Fibroblast of skin of scalp (primary cell): ENCODE measurements around the gene RPL36AL.
"Not testable (repeated sequence)": the region's sequence is repeated elsewhere in the genome, so short reads cannot be mapped to it uniquely, and the experiment has no call there.

Experiments used
- DNase-seq: peaks from one replicate; pipeline ENCODE4 v3.0.0-alpha.2; 2013

Gene RPL36AL

DNA sequence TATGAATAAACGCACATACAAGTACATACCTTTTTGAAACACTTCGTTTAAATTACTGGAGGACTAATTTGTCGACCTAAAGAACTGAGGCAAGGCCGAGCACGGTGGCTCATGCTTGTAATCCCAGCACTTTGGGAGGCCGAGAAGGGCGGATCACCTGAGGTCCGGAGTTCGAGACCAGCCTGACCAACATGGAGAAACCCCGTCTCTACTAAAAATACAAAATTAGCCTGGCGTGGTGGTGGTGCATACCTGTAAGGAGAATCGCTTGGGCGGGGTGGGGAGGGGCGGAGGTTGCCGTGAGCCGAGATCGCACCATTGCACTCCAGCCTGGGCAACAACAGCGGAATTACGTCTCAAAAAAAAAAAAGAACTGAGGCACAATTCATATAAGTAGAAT, 1.2 kb downstream of the RPL36AL start:
- DNase-seq = not testable (repeated sequence)

DNA sequence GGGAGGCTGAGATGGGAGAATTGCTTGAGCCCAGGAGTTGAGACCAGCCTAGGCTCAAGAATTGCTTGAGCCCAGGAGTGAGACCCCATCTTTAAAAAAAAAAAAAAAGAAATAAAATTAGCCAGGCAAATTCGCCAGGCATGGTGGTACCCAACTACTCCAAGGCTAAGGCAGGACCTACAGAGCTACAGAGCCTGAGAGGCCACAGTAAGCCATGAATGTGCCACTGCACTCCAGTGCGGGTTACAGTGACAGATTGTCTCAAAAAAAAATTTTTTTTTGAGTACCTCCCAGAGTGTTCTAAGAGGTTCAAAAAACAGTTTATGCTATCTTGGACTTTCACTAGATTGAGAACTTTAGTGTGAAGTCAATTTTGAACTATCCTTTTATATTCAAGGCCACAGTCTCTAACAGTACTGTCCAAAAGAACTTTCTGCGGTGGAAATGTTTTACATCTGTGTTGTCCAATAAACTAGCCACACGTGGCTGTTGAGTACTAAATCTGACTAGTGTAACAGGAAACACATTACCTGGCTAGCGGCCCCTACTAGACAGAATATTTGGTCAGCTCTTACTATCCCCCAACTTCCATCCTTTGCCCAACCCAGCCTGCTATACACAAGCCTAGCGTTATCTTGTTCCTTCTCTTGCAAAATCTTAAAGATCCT, 2.4 kb downstream of the RPL36AL start:
- DNase-seq = no peak

DNA sequence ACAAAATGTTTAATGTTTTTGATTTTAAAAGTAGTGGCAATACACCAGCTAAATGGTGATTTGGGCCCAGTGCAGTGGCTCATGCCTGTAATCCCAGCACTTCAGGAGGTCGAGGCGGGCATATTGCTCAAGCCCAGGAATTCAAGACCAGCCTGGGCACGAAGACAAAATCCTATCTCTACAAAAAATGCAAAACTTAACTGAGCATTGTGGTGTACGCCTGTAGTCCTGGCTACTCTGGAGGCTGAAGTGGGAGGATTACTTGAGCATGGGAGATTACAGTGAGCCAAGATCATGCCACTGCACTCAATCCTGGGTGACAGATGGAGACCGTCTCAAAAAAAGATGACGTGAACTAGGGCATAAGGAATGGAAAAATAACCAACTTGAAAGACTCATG, 4.7 kb downstream of the RPL36AL start:
- no peak for DNase-seq

DNA sequence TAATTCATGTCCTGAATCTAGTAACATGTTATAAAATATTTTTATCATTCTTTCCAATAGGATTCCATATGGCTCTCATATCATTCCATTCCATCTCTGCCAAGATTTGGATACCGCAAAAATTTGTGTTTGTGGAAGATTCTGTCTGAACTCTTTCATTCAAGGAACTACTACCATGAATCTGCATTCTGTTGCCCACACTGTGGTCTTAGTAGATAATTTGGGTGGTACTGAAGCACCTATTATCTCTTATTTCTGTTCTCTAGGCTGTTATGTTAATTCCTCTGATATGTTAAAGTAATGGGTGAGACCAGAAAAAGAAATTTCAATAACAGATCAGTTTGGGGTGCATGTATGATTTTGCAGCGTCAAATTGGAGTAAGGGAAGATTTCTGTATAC, 6.2 kb downstream of the RPL36AL start:
- peak; percentile 41 for DNase-seq

DNA sequence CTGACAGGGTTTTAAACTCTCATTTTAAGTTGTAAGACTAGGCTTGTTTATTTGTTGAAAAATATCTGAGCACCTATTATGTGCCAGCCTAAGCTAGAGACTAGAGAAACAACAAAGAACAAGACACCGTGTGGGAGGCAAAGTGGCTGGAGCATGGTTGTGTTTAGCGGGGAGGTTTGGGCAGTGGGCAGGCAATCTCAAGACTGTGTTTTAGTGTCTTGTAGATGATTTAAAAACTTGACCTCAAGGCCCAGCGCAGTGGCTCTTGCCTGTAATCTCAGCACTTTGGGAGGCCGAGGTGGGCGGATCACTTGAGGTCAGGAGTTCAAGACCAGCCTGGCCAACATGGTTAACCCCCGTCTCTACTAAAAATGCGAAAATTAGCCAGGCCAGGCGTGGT, 7.8 kb downstream of the RPL36AL start:
- DNase-seq = no peak

DNA sequence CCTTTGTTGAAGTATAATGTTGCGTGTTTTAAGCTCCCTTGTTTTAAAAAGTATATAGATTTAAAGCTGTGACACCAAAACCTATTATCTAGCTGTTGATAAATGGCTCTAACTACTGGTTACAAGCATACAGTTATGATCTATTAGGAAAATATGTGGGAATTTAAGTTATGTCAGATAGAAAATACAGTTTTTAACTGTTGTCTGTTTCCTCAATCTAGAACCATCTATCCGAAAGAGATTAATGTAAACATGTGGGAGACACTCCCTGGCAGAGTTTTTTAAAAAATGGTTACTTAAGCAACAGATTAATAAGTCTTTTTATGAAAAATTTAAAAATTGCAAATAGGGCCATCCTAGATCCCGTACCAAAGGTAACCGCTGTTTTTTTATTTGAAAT, 8.2 kb downstream of the RPL36AL start:
- DNase-seq = peak; percentile 15

DNA sequence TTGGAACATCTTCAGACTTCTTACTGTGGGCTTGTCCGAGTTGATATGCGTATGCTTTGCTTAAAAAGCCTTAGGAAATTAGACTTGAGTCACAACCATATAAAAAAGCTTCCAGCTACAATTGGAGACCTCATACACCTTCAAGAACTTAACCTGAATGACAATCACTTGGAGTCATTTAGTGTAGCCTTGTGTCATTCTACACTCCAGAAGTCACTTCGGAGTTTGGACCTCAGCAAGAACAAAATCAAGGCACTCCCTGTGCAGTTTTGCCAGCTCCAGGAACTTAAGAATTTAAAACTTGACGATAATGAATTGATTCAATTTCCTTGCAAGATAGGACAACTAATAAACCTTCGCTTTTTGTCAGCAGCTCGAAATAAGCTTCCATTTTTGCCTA, 12.8 kb downstream of the RPL36AL start:
- DNase-seq = no peak

DNA sequence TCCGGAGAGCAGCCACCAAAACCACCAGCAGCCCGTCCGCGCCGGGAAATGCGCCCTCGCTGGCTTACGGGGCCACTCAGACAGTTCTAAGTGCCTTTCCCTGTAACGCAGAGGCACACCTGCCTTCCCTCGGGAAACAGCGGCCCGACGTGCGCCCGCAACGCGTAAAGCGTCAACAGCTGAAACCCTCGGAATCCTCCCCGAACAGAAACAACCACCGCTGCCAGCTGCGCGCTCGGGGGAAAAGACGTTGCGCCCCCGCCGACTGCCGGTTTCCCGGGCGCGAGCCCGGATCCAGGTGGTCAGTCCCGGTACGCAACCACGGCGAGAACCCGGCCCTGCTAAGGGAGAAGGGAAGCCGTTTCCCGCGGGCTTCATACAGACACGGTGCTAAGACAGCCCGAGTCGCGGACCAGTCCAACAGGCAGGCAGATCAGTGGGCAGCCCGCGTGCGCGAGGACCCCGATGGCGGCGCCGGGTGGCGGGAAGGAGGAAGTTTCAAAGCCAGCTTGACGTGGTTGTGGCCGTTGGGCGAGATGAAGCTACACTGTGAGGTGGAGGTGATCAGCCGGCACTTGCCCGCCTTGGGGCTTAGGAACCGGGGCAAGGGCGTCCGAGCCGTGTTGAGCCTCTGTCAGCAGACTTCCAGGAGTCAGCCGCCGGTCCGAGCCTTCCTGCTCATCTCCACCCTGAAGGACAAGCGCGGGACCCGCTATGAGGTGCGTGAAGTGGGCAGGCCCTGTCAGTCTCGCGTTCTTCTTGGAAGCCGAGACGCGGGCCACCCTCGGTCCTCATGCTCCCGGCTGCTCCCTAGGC, 21.7 kb downstream of the RPL36AL start, which contains the start of gene LRR1:
Gene LRR1 (plus strand): TSS at position 456 of the 816 bp plus-strand sequence. CDS start 81 bp downstream, at position 537.
- DNase-seq = peak; percentile 79

DNA sequence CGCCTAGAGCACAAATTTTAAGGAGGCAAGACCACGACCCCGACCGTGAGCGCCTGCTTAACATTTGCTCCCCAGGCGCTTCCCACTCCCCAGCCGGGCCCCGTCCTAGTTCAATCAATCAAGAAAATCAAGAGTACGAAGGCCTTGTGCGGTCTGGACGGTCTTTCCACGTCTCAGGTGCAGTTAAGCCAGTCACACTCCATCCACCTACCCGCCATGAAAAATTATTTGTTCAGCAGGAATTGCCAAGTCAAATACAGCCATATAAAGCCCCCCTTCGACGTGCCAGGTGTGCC, 22.3 kb downstream of the RPL36AL start:
- no peak for DNase-seq

DNA sequence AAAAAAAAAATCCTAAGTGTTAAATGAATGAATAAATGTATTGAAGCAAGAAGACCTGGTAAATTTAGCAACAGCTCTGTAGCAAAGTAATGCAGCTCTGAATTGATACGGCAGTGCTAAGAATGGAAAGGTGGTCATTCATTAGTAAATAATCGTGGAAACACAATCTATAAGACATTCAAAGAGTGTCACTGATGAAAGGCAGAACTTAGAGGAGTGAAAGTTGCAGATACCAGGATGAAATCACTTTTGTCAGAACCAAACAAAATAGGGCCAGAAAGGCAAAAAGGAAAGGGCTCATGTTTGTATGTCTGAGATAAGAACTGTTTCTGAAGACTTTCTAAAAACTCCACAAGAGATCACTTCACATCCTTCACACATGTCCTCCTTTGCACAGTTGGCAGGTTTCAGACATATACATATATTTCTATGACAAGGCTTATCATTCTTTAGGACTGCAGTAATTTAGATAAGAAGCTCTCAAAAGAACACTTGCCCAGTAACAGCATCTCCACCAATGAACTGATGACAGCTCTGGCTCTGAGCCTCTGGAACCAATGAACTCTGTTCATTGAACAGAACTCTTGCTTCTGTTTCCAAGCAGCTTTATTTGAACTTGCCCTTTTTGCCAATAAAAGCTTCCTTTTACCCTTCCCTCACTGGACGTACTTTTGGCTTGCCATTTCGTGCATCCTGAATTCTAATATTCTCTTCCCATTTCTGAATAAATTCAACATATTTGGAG, 25.9 kb downstream of the RPL36AL start:
- no peak for DNase-seq

DNA sequence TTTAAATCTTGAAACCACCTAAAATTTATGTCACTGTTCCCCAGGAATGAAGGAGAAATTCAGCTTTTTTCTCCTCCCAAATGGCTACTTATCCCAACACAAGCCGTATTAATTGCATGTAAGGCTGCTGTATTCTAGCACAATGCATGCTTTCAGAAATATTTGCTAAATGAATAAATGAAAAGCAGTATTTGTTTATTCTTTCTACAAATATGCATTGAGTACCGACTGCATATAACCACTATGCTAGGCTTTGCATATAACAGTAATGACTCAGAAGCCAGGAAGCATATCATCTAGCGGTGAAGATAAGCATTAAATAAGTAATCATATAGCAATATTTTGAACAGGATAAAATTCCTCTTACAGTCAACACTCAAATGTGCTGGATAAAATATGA, 27.4 kb downstream of the RPL36AL start:
- peak; percentile 76 for DNase-seq

DNA sequence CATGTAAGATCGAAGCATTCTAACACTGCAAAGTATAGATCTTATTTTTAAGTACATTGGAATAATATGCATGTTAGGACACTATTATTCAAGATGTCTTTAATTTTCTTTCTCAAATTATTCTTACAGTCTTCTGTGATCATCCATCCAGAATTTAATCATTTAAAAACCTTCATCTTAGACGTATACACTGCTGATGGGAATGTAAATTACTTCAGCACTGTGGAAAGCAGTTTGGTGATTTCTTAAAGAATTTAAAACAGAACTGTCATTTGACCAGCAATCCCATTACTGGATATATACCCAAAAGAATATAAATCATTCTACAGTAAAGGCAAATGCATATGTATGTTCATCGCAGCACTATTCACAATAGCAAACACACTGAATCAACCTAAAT, 31.0 kb downstream of the RPL36AL start:
- DNase-seq = no peak

DNA sequence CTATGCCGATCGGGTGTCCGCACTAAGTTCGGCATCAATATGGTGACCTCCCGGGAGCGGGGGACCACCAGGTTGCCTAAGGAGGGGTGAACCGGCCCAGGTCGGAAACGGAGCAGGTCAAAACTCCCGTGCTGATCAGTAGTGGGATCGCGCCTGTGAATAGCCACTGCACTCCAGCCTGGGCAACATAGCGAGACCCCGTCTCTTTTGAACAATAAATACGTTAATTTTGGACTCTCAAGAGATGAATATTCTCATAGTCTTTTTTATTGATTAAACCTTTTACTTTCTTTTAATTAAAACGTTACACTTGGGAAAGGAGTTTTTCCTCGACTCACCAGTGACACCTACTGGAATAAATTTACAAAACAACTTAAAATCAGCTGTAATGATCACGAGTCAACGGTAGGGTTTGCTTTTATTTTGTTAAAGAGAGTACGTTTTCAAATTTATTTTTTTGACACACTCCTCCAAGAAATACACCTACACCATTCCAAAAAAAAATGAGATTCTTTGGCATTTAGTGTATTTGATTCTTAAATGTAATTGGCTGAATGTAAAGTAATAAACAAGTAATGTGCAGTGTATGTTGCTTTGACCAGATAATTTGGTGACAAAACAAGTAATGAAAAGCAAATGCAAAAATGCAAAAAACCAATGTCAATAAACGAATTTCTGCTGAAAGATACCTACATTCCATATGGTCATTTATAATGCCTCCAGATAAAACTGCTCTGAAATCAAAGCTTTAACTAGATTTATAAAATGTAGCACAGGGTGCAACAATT, 33.6 kb downstream of the RPL36AL start:
- DNase-seq = peak; percentile 84

DNA sequence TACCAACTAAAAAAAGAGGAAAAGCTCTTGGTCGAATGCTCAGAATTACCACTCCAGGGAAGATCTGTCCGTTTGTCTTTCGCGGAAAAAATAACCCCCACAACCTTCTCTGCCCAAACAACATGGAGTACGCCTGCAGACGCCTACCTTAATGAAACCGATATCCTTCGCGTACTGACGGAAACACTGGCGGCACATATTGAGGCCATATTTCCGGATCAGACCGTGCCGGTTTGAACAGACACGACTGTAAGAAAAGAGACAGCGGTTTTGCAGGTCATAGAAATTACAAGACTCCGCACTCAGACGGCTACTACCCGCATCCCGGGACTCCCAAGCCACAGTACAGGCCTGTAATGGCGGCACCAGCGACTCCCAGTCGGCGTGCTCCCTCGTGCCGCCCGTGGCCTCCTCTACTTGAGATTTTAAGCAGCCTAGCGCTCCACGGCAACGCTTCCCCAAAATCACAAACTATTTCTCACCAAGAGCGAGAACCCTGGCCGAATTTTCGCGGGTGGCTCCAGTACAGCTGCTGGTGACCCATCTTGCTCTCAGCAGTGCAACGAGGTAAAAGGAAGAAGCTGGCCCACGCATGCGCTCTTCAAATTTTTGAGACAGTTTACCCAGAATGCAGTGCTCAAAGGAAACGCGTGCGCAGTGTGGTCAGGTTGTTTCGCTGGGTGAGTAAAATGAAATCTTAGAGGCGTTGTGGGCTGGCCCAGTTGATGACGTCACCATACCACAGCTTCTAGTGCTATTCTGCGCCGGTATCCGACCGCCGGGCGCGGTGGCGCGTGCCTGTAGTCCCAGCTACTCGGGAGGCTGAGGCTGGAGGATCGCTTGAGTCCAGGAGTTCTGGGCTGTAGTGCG, 34.4 kb downstream of the RPL36AL start, which contains the start of gene RPS29:
Gene RPS29 (minus strand): TSS at position 578 of the 870 bp plus-strand sequence. CDS start 34 bp downstream, at position 544.
- peak; percentile 99 for DNase-seq

DNA sequence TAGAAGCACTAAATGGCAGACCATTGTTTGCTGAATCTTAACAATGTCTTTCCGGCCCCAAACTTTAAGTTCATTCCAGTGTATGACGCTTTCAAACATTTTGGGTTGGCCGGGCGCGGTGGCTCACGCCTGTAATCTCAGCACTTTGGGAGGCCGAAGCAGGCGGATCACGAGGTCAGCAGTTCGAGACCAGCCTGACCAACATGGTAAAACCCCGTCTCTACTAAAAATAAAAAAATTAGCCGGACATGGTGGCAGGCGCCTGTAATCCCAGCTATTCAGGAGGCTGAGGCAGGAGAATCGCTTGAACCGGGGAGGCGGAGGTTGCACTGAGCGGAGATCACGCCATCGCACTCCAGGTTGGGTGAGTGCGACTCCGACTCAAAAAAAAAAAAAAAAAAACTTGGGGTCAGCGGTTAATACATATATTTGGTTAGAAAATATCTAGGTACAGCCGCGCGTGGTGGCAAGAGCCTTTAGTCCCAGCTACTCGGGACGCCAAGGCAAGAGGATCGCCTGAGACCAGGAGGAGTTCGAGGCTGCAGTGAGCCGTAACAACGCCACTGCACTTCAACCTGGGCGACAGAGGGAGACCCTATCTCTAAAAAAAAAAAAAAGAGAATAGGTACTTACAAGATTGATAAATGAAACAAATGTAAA, 35.3 kb downstream of the RPL36AL start:
- peak; percentile 24 for DNase-seq

DNA sequence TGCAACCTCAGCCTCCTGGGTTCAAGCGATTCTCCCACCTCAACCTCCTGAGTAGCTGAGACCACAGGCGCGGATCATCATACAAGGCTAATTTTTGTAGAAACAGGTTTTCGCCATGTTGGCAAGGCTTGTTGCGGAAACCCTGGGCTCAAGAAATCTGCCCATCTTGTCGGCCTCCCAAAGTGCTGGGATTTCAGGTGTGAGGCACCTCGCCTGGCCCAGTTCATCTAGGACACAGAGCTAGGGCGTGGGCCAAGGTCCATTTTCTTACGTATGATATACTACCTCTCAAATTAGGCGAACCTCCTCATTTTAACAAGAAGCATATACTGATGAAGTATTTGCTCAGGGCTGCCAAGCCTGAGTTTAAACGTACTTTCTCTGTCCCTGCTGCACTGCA, 36.4 kb downstream of the RPL36AL start:
- no peak for DNase-seq

DNA sequence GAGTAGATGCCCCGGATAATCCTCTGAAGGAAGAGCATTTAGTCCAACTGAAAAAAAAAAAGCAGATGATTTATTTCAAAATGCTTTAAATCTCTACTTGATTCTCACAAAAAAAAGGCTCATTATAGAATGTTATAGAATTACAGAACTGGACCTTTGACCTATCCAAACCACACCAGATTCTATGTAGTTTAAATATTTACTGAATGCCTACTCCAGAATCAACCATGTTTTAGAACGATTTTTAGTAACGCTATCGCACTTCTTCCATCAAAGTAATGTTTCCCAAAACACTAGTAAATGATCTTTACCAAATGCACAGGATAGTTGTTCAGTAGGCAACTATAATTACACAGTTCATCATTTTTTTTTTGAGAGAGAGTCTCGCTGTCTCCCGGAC, 36.8 kb downstream of the RPL36AL start:
- DNase-seq = no peak

DNA sequence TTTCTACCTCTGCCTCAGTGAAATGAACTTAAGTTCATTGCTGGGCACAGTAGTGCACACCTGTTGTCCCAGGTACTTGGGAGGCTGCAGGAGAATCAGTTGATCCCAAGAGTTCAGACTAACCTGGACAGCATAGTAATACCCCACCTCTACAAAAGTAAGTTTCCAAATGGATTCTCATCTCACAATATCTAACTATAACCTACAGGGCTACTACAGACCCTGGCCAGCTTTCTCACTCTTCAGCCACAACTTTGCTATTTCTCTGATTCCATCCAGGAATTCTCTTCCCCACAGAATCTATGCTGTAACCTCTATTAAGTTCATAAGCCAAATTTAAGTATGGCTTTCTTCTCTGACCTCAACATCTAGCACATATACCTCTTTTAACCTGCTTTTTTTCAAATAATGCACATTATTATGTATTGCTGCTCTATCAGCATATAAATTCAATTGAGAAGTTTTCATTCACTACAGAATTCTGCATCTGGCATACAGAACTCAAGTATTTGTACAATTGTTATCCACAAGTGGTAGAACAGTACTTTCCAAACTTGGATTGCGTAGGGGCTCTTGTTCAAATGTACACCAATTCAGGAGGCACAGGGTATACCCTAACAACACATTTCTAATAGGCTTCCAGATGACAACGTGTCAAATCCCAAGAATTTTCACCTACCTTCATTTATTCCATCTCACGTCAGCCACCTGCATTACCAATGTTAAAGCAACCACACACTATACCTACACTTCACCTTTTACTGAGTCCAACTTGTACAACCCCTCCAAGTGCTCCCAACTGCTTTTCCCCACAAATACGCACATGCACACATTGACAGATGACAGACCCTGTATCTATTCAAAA, 38.1 kb downstream of the RPL36AL start:
- DNase-seq = no peak

DNA sequence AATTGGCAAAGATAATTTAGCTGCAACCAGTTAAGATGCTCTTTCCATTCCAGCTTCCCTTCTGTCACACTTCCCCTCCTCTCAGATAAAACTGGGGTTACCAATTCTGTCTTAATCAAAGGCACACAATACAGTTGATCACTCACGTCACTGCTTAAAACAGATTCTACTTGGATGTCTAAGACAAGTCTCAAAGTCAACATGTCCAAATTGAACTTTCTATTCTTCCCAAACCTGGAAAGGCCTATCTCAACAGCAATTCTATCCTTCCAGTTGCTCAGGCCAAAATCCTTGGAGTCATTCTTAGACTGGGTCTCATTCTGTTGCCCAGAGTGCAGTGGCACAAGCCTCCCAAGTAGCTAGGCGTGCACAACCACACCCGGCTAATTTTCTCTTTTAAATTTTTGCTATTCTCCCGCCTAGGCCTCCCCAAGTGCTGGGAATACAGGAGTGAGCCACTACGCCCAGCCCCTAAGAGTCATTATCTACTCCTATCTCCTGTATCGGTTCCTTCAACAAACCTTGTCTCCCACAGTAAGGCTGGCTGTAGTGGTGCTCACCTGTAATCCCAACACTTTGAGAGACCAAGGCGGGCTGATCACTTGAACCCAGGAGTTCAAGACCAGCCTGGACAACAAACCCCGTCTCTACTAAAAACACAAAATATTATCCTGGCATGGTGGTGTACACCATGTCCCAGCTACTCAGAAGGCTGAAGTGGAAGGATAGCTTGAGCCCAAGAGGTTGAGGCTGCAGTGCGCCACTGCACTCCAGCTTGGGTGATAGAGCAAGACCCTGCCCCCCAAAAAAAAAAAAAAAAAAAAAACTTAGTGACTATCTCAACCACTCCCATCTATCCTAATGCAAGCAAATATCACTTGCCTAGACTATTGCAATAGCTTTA, 39.0 kb downstream of the RPL36AL start:
- DNase-seq = no peak
